ENCODE measurements around the gene LARP4.

LARP4 gene

DNA sequence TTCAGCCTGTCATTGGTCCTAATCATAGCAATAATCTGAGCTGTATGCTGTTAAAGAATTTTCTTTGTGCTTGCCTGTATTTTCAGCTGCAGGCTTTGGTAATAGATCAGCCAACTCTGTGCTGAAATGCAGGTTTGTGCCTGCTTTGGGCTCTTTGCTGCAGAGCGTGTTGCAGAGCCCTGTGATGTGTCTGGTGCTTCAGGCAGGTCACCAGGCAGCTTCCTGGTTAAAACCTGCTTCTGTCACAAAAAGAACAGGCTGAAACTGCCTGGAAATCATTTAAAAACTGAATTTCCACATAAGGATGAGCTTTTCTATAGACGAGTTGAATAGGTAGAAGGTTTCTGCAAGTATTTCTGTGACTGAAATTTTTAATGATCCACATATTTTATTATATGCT is 107.2 kb downstream of the LARP4 start:
- DNase-seq (ENCODE audit: low read depth), result no peak
- H3K4me3 ChIP-seq (ENCODE audit: control insufficient read depth, low read depth, low read length), result no peak overlapping the region
- TF ChIP-seq, protein P1, sequence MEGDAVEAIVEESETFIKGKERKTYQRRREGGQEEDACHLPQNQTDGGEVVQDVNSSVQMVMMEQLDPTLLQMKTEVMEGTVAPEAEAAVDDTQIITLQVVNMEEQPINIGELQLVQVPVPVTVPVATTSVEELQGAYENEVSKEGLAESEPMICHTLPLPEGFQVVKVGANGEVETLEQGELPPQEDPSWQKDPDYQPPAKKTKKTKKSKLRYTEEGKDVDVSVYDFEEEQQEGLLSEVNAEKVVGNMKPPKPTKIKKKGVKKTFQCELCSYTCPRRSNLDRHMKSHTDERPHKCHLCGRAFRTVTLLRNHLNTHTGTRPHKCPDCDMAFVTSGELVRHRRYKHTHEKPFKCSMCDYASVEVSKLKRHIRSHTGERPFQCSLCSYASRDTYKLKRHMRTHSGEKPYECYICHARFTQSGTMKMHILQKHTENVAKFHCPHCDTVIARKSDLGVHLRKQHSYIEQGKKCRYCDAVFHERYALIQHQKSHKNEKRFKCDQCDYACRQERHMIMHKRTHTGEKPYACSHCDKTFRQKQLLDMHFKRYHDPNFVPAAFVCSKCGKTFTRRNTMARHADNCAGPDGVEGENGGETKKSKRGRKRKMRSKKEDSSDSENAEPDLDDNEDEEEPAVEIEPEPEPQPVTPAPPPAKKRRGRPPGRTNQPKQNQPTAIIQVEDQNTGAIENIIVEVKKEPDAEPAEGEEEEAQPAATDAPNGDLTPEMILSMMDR (conservative IDR thresholded peaks at IDR 0.05; ENCODE audit: control insufficient read depth, insufficient read depth, low read depth, low read length), result no peak

DNA sequence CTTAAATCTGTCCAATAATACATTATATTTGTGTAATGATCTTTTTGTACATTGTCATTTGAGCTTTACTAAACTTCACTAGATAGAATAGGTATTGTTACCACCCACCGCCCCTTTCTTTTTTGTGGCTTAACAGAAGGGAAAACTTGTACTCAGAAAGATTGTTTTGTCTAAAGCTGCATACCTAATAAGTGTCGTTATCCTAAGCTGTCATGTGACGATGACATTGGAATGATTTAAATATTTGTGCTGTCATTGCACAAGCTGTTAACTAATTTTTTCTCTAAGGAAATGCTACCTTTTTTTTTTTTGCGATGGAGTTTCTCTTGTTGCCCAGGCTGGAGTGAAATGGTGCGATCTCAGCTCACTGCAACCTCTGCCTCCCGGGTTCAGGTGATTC is 107.7 kb downstream of the LARP4 start:
- no peak overlapping the region for H3K4me3 ChIP-seq (ENCODE audit: control insufficient read depth, low read depth, low read length)
- TF ChIP-seq, protein P1 (conservative IDR thresholded peaks at IDR 0.05; ENCODE audit: control insufficient read depth, insufficient read depth, low read depth, low read length), result no peak
- no peak for DNase-seq (ENCODE audit: low read depth)

DNA sequence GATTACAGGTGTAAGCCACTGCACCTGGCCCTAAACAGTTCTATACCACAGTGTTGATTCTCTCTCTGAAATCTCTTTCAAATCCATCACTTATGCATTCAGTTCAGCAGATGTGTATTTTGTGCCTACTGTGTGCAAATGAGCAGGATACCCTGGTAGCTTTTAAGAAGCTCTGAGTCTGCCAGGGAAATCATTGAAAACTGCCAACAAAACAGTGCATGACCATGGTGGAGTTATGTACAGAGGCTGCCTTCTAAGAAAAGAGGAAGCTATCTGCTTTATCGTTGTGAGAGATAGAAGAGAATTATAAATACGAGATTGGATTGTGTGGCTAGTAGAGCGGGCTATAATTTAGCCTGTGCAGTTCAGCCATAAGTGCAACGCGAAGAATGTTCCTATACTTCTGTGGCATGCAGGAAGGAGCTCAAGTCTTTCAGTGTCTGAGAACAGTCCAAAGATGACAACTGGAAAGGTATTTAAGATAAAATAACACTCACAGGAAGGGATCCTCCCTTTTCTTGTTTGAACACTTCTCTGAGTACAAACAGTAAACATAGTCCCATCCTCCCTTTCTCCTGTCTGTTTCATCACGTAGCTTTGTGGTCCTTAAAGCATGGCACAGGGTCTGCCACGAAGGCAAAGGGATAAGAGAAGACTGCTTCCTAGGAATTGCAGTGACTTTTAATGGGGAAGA is 108.4 kb downstream of the LARP4 start:
- no peak for DNase-seq (ENCODE audit: low read depth)
- TF ChIP-seq, protein P1 (conservative IDR thresholded peaks at IDR 0.05; ENCODE audit: control insufficient read depth, insufficient read depth, low read depth, low read length), result no peak
- H3K4me3 ChIP-seq (ENCODE audit: control insufficient read depth, low read depth, low read length), result no peak overlapping the region

GRCh38 chr12:50514526-50515276 is 114.0 kb downstream of the LARP4 start:
- DNase-seq (ENCODE audit: low read depth), result no peak
- H3K4me3 ChIP-seq (ENCODE audit: control insufficient read depth, low read depth, low read length), result no peak overlapping the region
- TF ChIP-seq, protein P1 (conservative IDR thresholded peaks at IDR 0.05; ENCODE audit: control insufficient read depth, insufficient read depth, low read depth, low read length), result no peak

- TF ChIP-seq, protein P1 (conservative IDR thresholded peaks at IDR 0.05; ENCODE audit: control insufficient read depth, insufficient read depth, low read depth, low read length), result no peak
- H3K4me3 ChIP-seq (ENCODE audit: control insufficient read depth, low read depth, low read length), result no peak overlapping the region
These were observed 114.9 kb downstream of the LARP4 start for GRCh38 chr12:50515587-50515986.

DNA sequence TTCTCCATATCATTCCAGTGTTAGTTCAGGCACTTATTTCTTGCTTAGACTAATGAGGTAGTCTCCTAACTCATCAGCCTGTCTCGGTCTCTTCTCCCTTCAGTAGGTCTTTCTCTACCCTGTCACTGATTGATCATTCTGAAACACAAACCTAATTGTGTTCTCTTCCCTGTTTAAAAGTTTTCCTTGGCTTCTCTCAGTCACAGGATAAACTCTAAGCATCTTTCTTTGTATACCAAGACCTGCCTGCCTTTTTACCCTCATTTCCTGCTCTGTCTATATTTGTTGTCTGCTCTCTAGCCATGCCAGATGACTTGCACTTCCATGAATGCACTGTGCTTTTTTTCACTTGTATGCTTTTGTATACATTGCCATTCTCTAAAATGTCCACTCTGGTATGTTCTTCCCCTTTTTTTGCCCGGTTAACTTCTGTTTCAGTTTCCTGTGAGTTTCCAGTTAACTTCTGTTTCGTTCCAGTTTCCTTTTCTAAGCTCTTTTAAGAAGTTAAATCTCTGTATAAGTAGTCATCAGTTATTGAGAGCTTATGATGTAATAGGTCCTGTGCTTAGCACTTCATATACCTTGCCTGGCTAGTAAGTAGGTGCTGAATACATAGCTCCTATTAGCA is 116.8 kb downstream of the LARP4 start:
- TF ChIP-seq, protein P1 (conservative IDR thresholded peaks at IDR 0.05; ENCODE audit: control insufficient read depth, insufficient read depth, low read depth, low read length), result no peak
- DNase-seq (ENCODE audit: low read depth), result peak; percentile 31
- no peak overlapping the region for H3K4me3 ChIP-seq (ENCODE audit: control insufficient read depth, low read depth, low read length)

More at GRCh38 chr12:50515587-50515986, 114.9 kb downstream of the LARP4 start:
- DNase-seq (ENCODE audit: low read depth), result no peak
